OCI-LY3 (cell line): ENCODE measurements around the gene SH2B3.

Experiments
- CTCF ChIP-seq: fragments of 200-600, 300-600 bp; sonication (generic); IDR thresholded peaks from 2 replicates; pipeline ENCODE4 v1.5.1; 2014; ENCODE audit warnings: antibody characterized with exemption, low read length, low read depth
- EZH2phosphoT487 ChIP-seq: fragments of 200-600 bp; shearing (Covaris generic); IDR thresholded peaks from 2 replicates; pipeline ENCODE4 v1.6.1; 2018; ENCODE audit warnings: antibody characterized with exemption, mixed run types, low read depth

GRCh38 chr12:111446631-111447570 lies 41.2 kb downstream of the SH2B3 start:
- no peak for TF ChIP-seq CTCF
- TF ChIP-seq EZH2phosphoT487 = no peak
